SW 1271 (cell line): ENCODE results near the gene IFNA2.
A peak's percentile ranks its signal among the peaks of the same experiment; 100 is the strongest.
"Not testable (repeated sequence)": the region's sequence is repeated elsewhere in the genome, so short reads cannot be mapped to it uniquely, and the experiment has no call there.

Experiments used
- DNase-seq, 2 experiments: peaks; one replicate each; lab custom pipeline; 2025; lab: John Stamatoyannopoulos, UW

The IFNA2 gene

GRCh38 chr9:21385131-21385670, at the start of gene IFNA2:
Gene IFNA2, minus strand, starts transcription at chr9:21385398. Its CDS starts 69 bp downstream, at chr9:21385329.
- DNase-seq, result no peak

DNA sequence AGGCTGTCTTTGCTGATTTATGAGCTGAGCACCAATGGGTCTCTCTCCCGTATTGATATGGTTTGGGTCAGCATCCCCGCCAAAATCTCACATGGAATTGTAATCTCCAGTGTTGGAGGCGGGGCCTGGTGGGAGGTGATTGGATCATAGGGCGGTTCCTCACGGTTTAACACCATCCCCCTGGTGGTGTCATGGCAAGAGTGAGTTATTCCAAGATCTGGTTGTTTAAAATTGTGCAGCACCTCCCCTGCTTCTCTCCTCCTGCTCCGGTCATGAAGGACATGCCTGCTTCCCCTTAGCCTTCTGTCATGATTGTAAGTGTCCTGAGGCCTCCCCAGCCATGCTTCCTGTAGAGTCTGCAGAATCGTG, 49.8 kb upstream of the IFNA2 start:
- DNase-seq, result not testable (repeated sequence)

DNA sequence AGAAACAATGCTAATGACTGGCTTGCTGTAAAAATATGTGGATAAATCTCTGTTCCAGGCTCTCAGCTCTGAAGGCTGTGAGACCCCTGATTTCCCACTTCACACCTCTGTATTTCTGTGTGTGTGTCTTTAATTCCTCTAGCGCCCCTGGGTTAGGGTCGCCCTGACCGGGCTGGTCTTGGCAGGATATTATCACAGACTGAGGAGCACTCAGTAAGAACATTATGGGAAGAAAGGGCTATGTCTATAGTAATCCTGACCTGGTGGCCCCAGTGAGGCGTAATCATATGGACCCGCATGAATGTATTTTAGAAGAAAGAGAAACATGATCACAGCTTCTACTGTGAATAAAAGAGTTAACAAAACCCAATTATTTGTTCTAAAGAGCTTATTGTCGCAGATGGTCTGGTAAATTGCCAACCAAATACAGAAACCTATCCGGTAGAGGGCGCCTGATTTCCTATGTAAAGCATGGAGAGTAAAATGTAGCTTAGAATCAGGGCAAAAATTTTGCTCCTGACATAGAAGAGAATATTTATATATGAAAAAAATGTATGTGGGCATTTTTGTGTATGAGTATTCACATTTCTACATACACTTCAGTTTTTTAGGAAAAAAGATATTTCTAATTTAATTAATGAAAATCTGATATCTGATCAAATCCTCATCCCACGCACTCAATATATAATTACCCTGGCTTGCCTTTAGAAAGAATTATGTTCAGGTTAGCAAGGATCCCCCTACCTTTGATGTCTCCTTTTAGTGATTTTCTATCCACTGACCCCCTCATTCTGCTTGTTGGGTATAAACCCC, 49.2 kb upstream of the IFNA2 start:
- DNase-seq, result peak in 1 of 2 experiments; percentile 11

DNA sequence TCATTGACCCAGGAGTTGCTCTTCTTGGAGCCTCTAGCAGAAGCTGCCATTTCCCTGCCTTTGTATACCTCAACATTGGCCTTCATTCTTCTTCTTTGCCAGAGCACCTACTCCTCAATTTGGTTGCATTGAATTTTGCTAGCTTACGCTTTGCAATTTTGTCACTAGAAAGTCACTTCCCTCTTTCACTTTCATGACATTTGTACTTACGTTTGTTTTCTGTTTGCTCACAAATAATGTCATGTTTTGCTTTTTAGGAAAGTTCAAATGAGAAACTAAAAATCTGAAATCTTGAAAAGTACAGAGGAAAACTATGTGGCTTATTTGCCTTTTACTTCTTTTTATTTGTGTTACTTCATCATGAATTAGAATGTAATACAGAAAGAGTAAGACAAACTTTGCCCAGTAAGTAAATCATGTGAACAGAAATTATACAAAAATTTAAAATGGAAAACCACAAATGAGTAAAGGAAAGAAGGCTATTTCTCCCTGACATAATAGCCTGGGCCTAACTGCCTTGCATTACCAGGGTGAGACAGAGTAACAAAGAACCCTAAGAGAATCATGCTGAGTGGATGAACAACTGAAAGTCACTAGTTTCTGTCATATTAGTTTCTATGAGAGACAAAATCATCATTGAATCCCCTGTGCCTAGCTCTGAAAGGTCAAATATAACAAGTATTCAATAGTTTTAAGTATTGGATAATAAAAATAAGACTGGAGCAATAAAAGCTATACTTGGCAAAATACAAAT, 47.7 kb upstream of the IFNA2 start:
- DNase-seq, result no peak

DNA sequence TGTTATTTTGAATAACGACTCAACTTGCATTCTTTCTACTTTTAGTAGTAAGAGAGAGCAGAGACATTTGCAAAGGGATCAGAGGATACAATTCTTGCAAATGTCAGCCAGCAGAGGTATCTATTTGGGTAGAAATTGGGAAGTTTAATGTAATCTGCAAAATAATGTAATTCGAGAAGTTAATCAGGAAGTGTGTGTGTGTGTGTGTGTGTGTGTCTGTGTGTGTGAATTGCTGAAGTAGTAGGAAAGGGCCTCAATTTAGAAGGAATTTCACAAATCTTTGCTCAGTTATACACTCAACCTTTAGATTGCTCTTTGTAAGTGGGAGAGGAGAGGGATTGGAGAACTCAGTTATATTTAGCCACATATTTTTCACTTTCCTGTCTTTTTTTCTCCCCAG, 44.0 kb upstream of the IFNA2 start:
- DNase-seq, result no peak

DNA sequence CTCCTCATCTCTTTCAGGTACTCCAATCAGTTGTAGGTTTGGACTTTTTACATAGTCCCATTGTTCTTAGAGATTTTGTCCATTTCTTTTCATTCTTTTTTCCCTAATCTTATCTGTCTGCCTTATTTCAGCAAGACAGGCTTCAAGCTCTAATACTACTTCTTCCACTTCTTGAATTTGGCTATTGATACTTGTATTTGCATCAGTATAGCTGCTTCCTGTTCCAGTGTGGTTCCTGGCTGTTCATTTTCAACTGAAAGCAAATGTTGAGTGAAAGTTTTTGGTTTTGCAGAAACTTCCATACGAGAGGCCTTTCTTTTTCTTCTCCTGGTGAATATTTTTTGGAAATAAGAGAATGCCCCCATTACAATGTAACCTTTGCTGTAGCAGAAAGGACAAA, 43.0 kb upstream of the IFNA2 start:
- no peak for DNase-seq

GRCh38 chr9:21415493-21416267, 30.5 kb upstream of the IFNA2 start:
- no peak for DNase-seq

DNA sequence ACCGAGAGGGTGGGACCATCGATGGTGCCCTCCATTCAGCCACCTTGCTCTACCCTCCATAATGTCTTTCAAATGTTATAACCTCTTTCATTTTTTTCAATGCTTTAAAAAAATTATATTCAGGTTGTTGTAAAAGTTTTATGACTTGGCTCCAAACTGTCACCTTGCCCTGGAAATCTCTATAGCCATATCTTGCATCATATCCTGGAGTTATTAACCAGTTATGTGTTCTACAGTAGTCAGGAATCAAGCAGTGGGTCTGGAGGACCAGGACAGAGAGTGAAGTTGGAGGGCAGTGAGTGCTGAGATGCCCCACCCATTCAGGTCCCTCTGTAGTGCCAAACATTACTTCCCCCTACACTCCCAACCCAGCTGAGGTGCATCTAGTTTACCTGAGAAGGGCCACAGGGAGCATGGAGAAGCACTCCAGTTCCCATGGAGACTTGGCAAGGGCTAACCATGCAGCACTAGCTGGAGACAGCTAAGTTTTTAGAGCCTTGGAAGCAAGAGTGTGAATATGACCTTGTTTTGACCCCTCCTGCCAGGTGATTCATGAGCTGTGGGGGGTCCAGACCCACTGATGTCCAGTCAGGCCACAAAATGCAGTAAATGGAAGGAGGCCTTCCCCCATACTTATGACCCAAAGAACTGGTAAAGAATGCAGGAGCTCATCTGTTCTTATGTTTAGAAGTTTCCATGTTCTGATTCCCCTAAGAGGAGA, 29.2 kb upstream of the IFNA2 start:
- DNase-seq, result no peak

- DNase-seq, result no peak
Measured at GRCh38 chr9:21413624-21414023, 28.4 kb upstream of the IFNA2 start.

- DNase-seq, result no peak
Measured at GRCh38 chr9:21413151-21413550, 28.0 kb upstream of the IFNA2 start.

DNA sequence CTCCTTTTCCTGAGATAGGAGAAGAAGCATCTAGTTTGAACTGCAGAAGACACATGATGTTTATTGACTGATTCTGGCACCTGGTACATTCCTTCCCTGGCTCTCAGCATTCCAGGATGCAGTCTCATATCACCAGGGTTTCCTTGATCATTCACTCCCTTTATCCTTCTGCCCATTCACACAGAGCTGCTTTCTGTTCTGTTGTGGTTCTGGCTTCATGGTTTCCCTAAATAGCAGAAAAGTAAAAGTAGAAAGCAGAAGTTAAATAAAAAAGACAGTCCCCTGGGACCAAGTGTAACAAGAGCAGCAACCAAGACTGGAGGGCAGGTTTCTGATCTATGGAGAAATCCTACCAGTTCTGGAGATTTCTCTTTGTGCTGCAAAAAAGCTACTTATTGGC, 26.9 kb upstream of the IFNA2 start:
- no peak for DNase-seq

GRCh38 chr9:21408817-21409216, 23.6 kb upstream of the IFNA2 start, which contains the start of gene IFNA8:
Gene IFNA8, plus strand, starts transcription at chr9:21409117. Its CDS starts 60 bp downstream, at chr9:21409177.
- DNase-seq, result no peak

- no peak for DNase-seq
Measured at GRCh38 chr9:21404146-21404545, 18.9 kb upstream of the IFNA2 start.

- no peak for DNase-seq
Measured at GRCh38 chr9:21402386-21403251, 17.4 kb upstream of the IFNA2 start.

DNA sequence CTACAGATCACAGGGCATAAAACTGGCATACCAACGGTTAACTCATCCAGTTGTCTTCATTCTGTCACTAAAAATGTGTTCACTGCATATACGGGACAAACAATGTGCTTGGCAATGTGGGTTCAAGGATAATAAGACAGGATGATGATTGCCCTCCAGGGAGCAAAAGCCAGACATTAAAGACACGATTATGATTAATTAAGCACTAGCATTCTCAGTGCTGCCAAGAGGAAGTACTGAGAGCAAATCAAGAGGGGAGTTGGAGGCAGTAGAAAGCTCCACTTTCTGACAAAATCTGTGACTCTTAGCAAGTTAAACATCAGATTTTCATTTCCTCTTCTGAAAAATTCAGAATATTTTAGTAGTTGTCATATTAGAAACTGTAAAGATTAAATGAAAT, 14.8 kb upstream of the IFNA2 start:
- DNase-seq, result no peak

- DNase-seq, result no peak
Measured at GRCh38 chr9:21398955-21399489, 13.8 kb upstream of the IFNA2 start.

GRCh38 chr9:21395778-21396717, 10.8 kb upstream of the IFNA2 start:
- peak in 1 of 2 experiments; percentile 2 for DNase-seq

GRCh38 chr9:21392270-21392669, 7.1 kb upstream of the IFNA2 start:
- DNase-seq, result peak in 1 of 2 experiments; percentile 10

- no peak for DNase-seq
Measured at GRCh38 chr9:21383627-21384026, 1.6 kb downstream of the IFNA2 start.
